ENCODE measurements around the gene TMEM217.

The TMEM217 gene

DNA sequence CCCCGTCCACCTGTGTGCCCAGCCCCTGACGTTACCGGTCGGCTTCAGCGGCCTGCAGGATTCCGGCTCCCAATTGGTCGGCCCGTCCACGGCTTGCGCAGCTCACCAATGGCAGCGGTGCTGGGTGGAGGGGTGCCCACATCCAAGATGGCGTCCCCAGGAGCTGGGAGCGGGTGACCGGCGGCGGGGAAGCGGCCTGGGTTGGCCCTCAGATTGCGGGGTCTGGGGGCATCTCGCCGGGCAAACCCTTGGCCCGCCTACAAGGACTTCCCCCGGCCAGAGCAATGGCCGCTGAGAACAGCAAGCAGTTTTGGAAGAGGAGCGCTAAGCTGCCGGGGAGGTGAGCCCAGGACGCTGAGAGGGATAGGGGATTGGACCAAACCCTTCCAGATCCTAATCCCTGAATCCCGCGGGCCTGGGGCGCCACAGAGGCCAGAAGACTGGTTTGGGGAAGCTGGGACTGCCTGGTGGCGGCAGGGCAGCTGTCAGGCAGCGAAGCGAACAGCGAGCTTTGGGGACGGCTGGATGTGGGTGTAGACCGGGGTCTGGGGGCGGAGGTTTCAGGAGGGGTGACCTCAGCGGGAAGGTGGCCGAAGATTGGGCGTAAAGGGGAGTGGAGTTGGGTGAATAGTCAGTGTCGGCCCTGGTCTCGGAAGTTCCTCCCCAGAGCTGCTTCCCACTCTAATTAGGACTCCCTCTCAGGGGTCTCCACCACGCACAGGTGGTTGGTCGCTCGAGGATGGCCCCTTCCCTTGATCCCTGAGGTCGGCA, at the start of gene TMEM217, which contains the start of gene TBC1D22B (continued):
- TF ChIP-seq, protein P1, sequence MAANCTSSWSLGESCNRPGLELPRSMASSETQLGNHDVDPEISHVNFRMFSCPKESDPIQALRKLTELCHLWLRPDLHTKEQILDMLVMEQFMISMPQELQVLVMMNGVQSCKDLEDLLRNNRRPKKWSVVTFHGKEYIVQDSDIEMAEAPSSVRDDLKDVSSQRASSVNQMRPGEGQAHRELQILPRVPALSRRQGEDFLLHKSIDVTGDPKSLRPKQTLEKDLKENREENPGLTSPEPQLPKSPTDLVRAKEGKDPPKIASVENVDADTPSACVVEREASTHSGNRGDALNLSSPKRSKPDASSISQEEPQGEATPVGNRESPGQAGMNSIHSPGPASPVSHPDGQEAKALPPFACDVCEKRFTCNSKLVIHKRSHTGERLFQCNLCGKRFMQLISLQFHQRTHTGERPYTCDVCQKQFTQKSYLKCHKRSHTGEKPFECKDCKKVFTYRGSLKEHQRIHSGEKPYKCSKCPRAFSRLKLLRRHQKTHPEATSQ (tag by site-specific recombination; IDR thresholded peaks at IDR 0.05), result 0 out of 2 replicates have a peak, but pooled peaks have one; percentile 42
- TF ChIP-seq OSR2 (tag by site-specific recombination; IDR thresholded peaks at IDR 0.05), result no peak
- TF ChIP-seq, protein P2, sequence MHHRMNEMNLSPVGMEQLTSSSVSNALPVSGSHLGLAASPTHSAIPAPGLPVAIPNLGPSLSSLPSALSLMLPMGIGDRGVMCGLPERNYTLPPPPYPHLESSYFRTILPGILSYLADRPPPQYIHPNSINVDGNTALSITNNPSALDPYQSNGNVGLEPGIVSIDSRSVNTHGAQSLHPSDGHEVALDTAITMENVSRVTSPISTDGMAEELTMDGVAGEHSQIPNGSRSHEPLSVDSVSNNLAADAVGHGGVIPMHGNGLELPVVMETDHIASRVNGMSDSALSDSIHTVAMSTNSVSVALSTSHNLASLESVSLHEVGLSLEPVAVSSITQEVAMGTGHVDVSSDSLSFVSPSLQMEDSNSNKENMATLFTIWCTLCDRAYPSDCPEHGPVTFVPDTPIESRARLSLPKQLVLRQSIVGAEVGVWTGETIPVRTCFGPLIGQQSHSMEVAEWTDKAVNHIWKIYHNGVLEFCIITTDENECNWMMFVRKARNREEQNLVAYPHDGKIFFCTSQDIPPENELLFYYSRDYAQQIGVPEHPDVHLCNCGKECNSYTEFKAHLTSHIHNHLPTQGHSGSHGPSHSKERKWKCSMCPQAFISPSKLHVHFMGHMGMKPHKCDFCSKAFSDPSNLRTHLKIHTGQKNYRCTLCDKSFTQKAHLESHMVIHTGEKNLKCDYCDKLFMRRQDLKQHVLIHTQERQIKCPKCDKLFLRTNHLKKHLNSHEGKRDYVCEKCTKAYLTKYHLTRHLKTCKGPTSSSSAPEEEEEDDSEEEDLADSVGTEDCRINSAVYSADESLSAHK (tag by site-specific recombination; IDR thresholded peaks at IDR 0.05), result 0 out of 2 replicates have a peak, but pooled peaks have one; percentile 43
- TF ChIP-seq ZXDB (tag by site-specific recombination; IDR thresholded peaks at IDR 0.05), result peak; percentile 86
- TF ChIP-seq SCRT2 (tag by site-specific recombination; IDR thresholded peaks at IDR 0.05), result peak; percentile 98
- TF ChIP-seq ZNF324 (tag by site-specific recombination; IDR thresholded peaks at IDR 0.05), result peak; percentile 66; the same call in 1 of the 2 replicates
- peak; percentile 11; the same call in 1 of the 2 replicates for TF ChIP-seq ZNF558 (tag by site-specific recombination; IDR thresholded peaks at IDR 0.05)
- TF ChIP-seq ZNF121 (tag by site-specific recombination; IDR thresholded peaks at IDR 0.05), result no peak
- TF ChIP-seq, protein P3, sequence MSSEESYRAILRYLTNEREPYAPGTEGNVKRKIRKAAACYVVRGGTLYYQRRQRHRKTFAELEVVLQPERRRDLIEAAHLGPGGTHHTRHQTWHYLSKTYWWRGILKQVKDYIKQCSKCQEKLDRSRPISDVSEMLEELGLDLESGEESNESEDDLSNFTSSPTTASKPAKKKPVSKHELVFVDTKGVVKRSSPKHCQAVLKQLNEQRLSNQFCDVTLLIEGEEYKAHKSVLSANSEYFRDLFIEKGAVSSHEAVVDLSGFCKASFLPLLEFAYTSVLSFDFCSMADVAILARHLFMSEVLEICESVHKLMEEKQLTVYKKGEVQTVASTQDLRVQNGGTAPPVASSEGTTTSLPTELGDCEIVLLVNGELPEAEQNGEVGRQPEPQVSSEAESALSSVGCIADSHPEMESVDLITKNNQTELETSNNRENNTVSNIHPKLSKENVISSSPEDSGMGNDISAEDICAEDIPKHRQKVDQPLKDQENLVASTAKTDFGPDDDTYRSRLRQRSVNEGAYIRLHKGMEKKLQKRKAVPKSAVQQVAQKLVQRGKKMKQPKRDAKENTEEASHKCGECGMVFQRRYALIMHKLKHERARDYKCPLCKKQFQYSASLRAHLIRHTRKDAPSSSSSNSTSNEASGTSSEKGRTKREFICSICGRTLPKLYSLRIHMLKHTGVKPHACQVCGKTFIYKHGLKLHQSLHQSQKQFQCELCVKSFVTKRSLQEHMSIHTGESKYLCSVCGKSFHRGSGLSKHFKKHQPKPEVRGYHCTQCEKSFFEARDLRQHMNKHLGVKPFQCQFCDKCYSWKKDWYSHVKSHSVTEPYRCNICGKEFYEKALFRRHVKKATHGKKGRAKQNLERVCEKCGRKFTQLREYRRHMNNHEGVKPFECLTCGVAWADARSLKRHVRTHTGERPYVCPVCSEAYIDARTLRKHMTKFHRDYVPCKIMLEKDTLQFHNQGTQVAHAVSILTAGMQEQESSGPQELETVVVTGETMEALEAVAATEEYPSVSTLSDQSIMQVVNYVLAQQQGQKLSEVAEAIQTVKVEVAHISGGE (tag by site-specific recombination; conservative IDR thresholded peaks at IDR 0.05; ENCODE audit: low read depth), result peak; percentile 30
- TF ChIP-seq MZF1 (tag by site-specific recombination; IDR thresholded peaks at IDR 0.05; ENCODE audit: borderline replicate concordance), result peak; percentile 96
- TF ChIP-seq ZFP37 (tag by site-specific recombination; IDR thresholded peaks at IDR 0.05), result peak; percentile 87
- no peak for TF ChIP-seq ZNF202 (tag by site-specific recombination; IDR thresholded peaks at IDR 0.05; ENCODE audit: borderline replicate concordance)
- TF ChIP-seq, protein P4, sequence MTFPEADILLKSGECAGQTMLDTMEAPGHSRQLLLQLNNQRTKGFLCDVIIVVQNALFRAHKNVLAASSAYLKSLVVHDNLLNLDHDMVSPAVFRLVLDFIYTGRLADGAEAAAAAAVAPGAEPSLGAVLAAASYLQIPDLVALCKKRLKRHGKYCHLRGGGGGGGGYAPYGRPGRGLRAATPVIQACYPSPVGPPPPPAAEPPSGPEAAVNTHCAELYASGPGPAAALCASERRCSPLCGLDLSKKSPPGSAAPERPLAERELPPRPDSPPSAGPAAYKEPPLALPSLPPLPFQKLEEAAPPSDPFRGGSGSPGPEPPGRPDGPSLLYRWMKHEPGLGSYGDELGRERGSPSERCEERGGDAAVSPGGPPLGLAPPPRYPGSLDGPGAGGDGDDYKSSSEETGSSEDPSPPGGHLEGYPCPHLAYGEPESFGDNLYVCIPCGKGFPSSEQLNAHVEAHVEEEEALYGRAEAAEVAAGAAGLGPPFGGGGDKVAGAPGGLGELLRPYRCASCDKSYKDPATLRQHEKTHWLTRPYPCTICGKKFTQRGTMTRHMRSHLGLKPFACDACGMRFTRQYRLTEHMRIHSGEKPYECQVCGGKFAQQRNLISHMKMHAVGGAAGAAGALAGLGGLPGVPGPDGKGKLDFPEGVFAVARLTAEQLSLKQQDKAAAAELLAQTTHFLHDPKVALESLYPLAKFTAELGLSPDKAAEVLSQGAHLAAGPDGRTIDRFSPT (tag by site-specific recombination; IDR thresholded peaks at IDR 0.05), result peak; percentile 90
- peak; percentile 19; the same call in 1 of the 2 replicates for TF ChIP-seq ZNF561 (tag by site-specific recombination; IDR thresholded peaks at IDR 0.05; ENCODE audit: borderline replicate concordance)
- peak; percentile 71 for TF ChIP-seq KLF1 (tag by site-specific recombination; IDR thresholded peaks at IDR 0.05)
- TF ChIP-seq ZNF544 (tag by site-specific recombination; IDR thresholded peaks at IDR 0.05), result no peak
- TF ChIP-seq ZNF600 (tag by site-specific recombination; IDR thresholded peaks at IDR 0.05), result peak; percentile 89
- TF ChIP-seq ZNF23 (tag by site-specific recombination; IDR thresholded peaks at IDR 0.05; ENCODE audit: borderline replicate concordance), result no peak
- TF ChIP-seq ZBTB8A (tag by site-specific recombination; IDR thresholded peaks at IDR 0.05), result peak; percentile 79
- TF ChIP-seq, protein P5, sequence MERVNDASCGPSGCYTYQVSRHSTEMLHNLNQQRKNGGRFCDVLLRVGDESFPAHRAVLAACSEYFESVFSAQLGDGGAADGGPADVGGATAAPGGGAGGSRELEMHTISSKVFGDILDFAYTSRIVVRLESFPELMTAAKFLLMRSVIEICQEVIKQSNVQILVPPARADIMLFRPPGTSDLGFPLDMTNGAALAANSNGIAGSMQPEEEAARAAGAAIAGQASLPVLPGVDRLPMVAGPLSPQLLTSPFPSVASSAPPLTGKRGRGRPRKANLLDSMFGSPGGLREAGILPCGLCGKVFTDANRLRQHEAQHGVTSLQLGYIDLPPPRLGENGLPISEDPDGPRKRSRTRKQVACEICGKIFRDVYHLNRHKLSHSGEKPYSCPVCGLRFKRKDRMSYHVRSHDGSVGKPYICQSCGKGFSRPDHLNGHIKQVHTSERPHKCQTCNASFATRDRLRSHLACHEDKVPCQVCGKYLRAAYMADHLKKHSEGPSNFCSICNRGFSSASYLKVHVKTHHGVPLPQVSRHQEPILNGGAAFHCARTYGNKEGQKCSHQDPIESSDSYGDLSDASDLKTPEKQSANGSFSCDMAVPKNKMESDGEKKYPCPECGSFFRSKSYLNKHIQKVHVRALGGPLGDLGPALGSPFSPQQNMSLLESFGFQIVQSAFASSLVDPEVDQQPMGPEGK (tag by site-specific recombination; IDR thresholded peaks at IDR 0.05), result peak; percentile 90
- peak; percentile 18; the same call in 1 of the 2 replicates for TF ChIP-seq ZSCAN30 (tag by site-specific recombination; IDR thresholded peaks at IDR 0.05)
- TF ChIP-seq ZNF843 (tag by site-specific recombination; IDR thresholded peaks at IDR 0.05), result peak; percentile 54; the same call in 1 of the 2 replicates
- no peak for TF ChIP-seq ZNF791 (tag by site-specific recombination; IDR thresholded peaks at IDR 0.05)
- TF ChIP-seq, protein P6, sequence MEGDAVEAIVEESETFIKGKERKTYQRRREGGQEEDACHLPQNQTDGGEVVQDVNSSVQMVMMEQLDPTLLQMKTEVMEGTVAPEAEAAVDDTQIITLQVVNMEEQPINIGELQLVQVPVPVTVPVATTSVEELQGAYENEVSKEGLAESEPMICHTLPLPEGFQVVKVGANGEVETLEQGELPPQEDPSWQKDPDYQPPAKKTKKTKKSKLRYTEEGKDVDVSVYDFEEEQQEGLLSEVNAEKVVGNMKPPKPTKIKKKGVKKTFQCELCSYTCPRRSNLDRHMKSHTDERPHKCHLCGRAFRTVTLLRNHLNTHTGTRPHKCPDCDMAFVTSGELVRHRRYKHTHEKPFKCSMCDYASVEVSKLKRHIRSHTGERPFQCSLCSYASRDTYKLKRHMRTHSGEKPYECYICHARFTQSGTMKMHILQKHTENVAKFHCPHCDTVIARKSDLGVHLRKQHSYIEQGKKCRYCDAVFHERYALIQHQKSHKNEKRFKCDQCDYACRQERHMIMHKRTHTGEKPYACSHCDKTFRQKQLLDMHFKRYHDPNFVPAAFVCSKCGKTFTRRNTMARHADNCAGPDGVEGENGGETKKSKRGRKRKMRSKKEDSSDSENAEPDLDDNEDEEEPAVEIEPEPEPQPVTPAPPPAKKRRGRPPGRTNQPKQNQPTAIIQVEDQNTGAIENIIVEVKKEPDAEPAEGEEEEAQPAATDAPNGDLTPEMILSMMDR (tag by site-specific recombination; IDR thresholded peaks at IDR 0.05), result peak; percentile 53; the same call in 1 of the 2 replicates
- TF ChIP-seq ZEB2 (tag by site-specific recombination; IDR thresholded peaks at IDR 0.05), result peak; percentile 83
- no peak for TF ChIP-seq ZNF530 (tag by site-specific recombination; IDR thresholded peaks at IDR 0.05; ENCODE audit: low read depth)
